ENCODE results near the gene KRR1. TPM values are rescaled to one million over a fixed set of nuclear protein-coding genes. Genes with fewer than 3 reads are reported as not detected.
"Not testable (repeated sequence)": the region's sequence is repeated elsewhere in the genome, so short reads cannot be mapped to it uniquely, and the experiment has no call there.

The KRR1 gene
- total RNA-seq, 3 donors from 2014 or later (not counting 1 experiment from before 2014, with no cell fraction given), result 101 to 112 (median 106) TPM

DNA sequence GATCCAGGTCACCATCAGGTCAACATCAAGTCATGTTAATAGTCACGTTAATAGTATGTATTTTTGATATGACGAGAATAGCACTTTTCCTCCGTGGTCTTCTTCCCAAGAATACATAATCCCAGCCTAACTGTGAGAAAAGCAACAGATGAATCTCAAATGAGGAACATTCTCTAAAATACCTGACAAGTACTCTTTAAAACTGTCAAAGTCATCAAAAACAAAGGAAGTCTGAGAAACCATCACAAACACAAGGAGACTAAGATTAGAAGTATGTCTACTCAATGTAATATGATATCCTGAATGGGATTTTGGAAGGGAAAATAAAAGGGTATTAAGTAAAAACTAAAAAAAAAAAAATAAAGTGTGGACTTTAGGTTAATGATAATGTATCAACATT is 67.7 kb downstream of the KRR1 start:
- no peaks in the 10 kb centered on the region for H3K9me3 Mint-ChIP-seq
- H3K27ac Mint-ChIP-seq, result no peak overlapping the region
- Histone ChIP-seq H3K9me3 (ENCODE audit: control insufficient read depth, insufficient read depth, low read length) (no peaks in the 10 kb centered on the region), H3K4me1 (ENCODE audit: control insufficient read depth, insufficient read depth, low read length) (no peaks in the 10 kb centered on the region), H3K36me3 (ENCODE audit: control insufficient read depth, insufficient read depth, low read length) (no peaks in the 10 kb centered on the region), H3K4me3 (ENCODE audit: low read length) (no peak overlapping the region), H3K27me3 (ENCODE audit: control insufficient read depth, insufficient read depth, low read length) (no peaks in the 10 kb centered on the region), H3K27ac (ENCODE audit: low read length) (no peak overlapping the region)
- intact Hi-C loops (cut with micrococcal nuclease), result no loop called here
- 80% methylated on average over 1 of the region's 3 CpGs for WGBS (ENCODE audit: insufficient coverage)
- no peaks in the 10 kb centered on the region for H3K4me1 Mint-ChIP-seq
- H3K36me3 Mint-ChIP-seq, result no peaks in the 10 kb centered on the region
- TF ChIP-seq, protein P1, sequence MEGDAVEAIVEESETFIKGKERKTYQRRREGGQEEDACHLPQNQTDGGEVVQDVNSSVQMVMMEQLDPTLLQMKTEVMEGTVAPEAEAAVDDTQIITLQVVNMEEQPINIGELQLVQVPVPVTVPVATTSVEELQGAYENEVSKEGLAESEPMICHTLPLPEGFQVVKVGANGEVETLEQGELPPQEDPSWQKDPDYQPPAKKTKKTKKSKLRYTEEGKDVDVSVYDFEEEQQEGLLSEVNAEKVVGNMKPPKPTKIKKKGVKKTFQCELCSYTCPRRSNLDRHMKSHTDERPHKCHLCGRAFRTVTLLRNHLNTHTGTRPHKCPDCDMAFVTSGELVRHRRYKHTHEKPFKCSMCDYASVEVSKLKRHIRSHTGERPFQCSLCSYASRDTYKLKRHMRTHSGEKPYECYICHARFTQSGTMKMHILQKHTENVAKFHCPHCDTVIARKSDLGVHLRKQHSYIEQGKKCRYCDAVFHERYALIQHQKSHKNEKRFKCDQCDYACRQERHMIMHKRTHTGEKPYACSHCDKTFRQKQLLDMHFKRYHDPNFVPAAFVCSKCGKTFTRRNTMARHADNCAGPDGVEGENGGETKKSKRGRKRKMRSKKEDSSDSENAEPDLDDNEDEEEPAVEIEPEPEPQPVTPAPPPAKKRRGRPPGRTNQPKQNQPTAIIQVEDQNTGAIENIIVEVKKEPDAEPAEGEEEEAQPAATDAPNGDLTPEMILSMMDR (IDR thresholded peaks at IDR 0.05), result no peak
- H3K4me3 Mint-ChIP-seq, result no peak overlapping the region
- ATAC-seq (no peak), DNase-seq (no peak)
- peaks cover 0 to 5% of the 10 kb centered on the region in 2 donors for H3K27me3 Mint-ChIP-seq (ENCODE audit: low read depth in 2 of 2)

DNA sequence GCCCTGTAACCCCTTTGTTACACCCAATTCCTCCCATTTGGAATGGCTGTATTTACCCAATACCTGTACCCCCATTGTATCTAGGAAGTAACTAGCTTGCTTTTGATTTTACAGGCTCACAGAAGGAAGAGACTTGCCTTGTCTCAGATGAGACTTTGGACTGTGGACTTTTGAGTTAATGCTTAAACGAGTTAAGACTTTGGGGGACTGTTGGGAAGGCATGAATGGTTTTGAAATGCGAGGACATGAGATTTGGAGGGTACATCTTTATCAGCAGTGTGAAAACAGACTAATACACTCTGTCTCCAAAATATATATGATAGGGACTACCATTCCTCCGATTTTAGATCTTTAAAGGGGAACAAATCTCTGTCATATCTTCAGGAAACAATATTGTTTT is 69.0 kb downstream of the KRR1 start:
- H3K4me1 ChIP-seq (ENCODE audit: control insufficient read depth, insufficient read depth, low read length); H3K27ac Mint-ChIP-seq; H3K9me3 ChIP-seq (ENCODE audit: control insufficient read depth, insufficient read depth, low read length); DNase-seq; H3K27ac ChIP-seq (ENCODE audit: low read length); intact Hi-C loops (cut with micrococcal nuclease); H3K4me1 Mint-ChIP-seq; H3K4me3 ChIP-seq (ENCODE audit: low read length); H3K36me3 ChIP-seq (ENCODE audit: control insufficient read depth, insufficient read depth, low read length); H3K27me3 Mint-ChIP-seq (ENCODE audit: low read depth in 2 of 2); ATAC-seq; H3K4me3 Mint-ChIP-seq; H3K27me3 ChIP-seq (ENCODE audit: control insufficient read depth, insufficient read depth, low read length); H3K36me3 Mint-ChIP-seq; H3K9me3 Mint-ChIP-seq: not testable (repeated sequence)
- WGBS (ENCODE audit: insufficient coverage), result 67% methylated on average over 1 of the region's 3 CpGs

DNA sequence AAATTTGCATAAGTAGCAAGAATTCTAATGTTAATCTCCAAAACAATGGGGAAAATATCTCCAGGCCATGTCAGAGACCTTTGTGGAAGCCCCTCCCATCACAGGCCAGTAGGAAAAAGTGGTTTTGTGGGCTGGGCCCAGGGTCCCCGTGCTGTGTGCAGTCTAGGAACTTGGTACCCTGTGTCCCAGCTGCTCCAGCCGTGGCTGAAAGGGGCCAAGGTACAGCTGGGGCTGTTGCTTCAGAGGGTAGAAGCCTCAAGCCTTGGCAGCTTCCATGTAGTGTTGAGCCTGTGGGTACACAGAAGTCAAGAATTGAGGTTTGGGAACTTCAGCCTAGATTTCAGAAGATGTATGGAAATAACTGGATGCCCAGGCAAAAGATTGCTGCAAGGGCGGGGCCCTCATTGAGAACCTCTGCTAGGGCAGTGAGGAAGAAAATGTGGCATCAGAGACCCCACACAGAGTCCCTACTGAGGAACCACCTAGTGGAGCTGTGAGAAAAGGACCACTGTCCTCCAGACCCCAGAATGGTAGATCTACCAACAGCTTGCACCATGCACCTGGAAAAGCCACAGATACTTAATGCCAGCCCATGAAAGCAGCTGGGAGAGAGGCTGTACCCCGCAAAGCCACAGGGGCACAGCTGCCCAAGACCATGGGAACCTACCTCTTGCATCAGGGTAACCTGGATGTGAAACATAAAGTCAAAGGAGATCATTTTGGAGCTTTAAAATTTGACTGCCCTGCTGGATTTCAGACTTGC is 69.5 kb downstream of the KRR1 start:
- H3K4me1 ChIP-seq (ENCODE audit: control insufficient read depth, insufficient read depth, low read length); H3K27me3 Mint-ChIP-seq (ENCODE audit: low read depth in 2 of 2); intact Hi-C loops (cut with micrococcal nuclease); H3K4me1 Mint-ChIP-seq; DNase-seq; H3K27ac ChIP-seq (ENCODE audit: low read length); ATAC-seq; H3K9me3 Mint-ChIP-seq; H3K27me3 ChIP-seq (ENCODE audit: control insufficient read depth, insufficient read depth, low read length); H3K27ac Mint-ChIP-seq; H3K36me3 Mint-ChIP-seq; H3K4me3 ChIP-seq (ENCODE audit: low read length); H3K36me3 ChIP-seq (ENCODE audit: control insufficient read depth, insufficient read depth, low read length); H3K9me3 ChIP-seq (ENCODE audit: control insufficient read depth, insufficient read depth, low read length); H3K4me3 Mint-ChIP-seq: not testable (repeated sequence)
- 70% methylated on average over 4 of the region's 4 CpGs for WGBS (ENCODE audit: insufficient coverage)

Other genes starting within 250 kb of the KRR1 start
- 1 to 10 TPM; 9.2 to 9.6 (median 9.5) TPM for gene CAPS2, start 181.3 kb downstream of the KRR1 start, total RNA-seq
- not detected for gene GLIPR1L1, start 176.9 kb downstream of the KRR1 start, total RNA-seq
- 1 to 10 TPM in 2 of 3 donors, under 1 TPM in 1; 0.75 to 1.7 (median 1.6) TPM for gene GLIPR1L2, start 120.5 kb downstream of the KRR1 start, total RNA-seq
- 100 to 1,000 TPM; 106 to 120 (median 115) TPM for gene GLIPR1, start 30.9 kb downstream of the KRR1 start, total RNA-seq

Measured in natural killer cell (primary cell).